Cardiac muscle cell (in vitro differentiated cells and primary cell): ENCODE measurements around the gene SLC26A2. TPM values are rescaled to one million over a fixed set of nuclear protein-coding genes. Genes with fewer than 3 reads are reported as not detected.
A peak's percentile ranks its signal among the peaks of the same experiment; 100 is the strongest.

Experiments used
- DNase-seq, 2 donors: peaks; one replicate each; pipeline versions ENCODE4 v3.0.0 to v3.0.0-alpha.2; 2010 to 2017; ENCODE audit warnings: low read depth in 1 of 2, low spot score in 1 of 2
- H3K27ac ChIP-seq: fragments of 200-600 bp; sonication (generic); 2 replicates; pipeline ENCODE4 v1.5.1; 2016
- H3K27me3 ChIP-seq: fragments of 200-600 bp; sonication (generic); 2 replicates; pipeline ENCODE4 v1.6.0; 2016; ENCODE audit warnings: control low read depth
- H3K36me3 ChIP-seq: fragments of 200-600 bp; sonication (generic); 2 replicates; pipeline ENCODE4 v1.5.1; 2016; ENCODE audit warnings: control low read depth
- H3K4me1 ChIP-seq: fragments of 200-600 bp; sonication (generic); 2 replicates; pipeline ENCODE4 v1.8.1; 2017; ENCODE audit warnings: low read depth, mild to moderate bottlenecking, mixed run types
- H3K4me3 ChIP-seq: fragments of 200-600 bp; sonication (generic); 2 replicates; pipeline ENCODE4 v1.5.1; 2016; ENCODE audit warnings: mild to moderate bottlenecking
- H3K9me3 ChIP-seq: fragments of 200-600 bp; sonication (generic); 2 replicates; pipeline ENCODE4 v1.5.1; 2017; ENCODE audit warnings: low read depth, mild to moderate bottlenecking, control low read depth
- polyA plus RNA-seq: library from polyadenylated mRNA; unstranded; fragments of >200 nt; fragmentation: Nextera tagmentation; extraction: Ambion mirVana; gene quantifications from 2 replicates; pipeline ENCODE4 v1.2.1, GENCODE V29; 2016
- total RNA-seq: library from RNA; depleted of rRNA; stranded (reverse); fragments of >200 nt; gene quantifications from 2 replicates; pipeline ENCODE4 v1.2.3, GENCODE V29; 2016
- TF ChIP-seq, protein P1 (sequence below): IDR thresholded peaks from 2 replicates; pipeline ENCODE4 v1.5.1; 2012; ENCODE audit warnings: low read depth, mild to moderate bottlenecking, low read length

Gene SLC26A2
- total and polyA plus RNA-seq, 2 experiments from 2014 or later, result 4.4 to 7.0 TPM

DNA sequence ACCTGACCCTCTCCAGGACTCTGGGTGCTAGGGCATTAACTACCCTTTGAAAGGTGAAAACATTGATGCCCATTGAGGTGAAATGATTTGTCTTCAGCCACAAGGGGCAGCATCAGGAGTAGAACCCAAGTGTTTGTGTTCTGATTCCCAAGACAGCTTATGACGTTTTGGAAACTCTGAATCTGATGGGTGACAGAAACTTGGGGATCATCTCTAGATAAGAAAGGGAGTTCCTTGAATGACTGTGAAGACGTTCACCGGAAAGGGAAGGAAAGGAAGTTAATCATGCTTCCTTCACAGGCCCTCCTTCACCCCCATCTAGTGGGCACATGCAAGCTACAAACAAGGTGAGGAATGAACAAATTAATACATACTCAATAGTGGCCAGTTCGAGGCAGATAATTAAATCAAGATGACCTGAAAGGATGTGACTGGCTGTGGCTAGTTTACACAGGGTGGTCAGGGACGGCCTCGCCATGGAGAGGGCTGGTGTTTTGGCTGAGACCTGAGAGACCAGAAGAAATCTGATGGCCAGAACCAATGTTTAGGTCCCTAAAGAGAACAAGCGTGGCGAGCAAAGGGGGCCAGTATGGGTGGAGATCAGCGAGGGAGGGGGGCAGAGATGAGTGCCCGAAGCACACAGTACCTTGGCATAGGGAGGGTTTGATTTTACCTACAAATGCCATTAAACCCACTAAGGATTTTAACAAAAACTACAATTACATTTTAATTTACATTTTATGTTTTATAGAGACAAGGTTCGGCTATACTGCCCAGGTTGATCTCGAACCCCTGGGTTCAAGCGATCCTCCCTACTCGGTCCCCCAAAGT lies 937 bp upstream of the SLC26A2 start:
- Histone ChIP-seq H3K36me3 (no peaks in the 10 kb centered on the region), H3K9me3 (no peaks in the 10 kb centered on the region), H3K27ac (peak overlapping the region; percentile 86), H3K4me3 (peak overlapping the region; percentile 28), H3K4me1 (no peaks in the 10 kb centered on the region), H3K27me3 (no peaks in the 10 kb centered on the region)
- DNase-seq, result peak; percentile 15 to 75
- TF ChIP-seq, protein P1, sequence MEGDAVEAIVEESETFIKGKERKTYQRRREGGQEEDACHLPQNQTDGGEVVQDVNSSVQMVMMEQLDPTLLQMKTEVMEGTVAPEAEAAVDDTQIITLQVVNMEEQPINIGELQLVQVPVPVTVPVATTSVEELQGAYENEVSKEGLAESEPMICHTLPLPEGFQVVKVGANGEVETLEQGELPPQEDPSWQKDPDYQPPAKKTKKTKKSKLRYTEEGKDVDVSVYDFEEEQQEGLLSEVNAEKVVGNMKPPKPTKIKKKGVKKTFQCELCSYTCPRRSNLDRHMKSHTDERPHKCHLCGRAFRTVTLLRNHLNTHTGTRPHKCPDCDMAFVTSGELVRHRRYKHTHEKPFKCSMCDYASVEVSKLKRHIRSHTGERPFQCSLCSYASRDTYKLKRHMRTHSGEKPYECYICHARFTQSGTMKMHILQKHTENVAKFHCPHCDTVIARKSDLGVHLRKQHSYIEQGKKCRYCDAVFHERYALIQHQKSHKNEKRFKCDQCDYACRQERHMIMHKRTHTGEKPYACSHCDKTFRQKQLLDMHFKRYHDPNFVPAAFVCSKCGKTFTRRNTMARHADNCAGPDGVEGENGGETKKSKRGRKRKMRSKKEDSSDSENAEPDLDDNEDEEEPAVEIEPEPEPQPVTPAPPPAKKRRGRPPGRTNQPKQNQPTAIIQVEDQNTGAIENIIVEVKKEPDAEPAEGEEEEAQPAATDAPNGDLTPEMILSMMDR, result peak; percentile 67

GRCh38 chr5:149961186-149961685 lies 678 bp downstream of the SLC26A2 start:
- no peaks in the 10 kb centered on the region for H3K36me3 ChIP-seq
- no peaks in the 10 kb centered on the region for H3K27me3 ChIP-seq
- no peak for DNase-seq
- H3K4me1 ChIP-seq, result no peaks in the 10 kb centered on the region
- no peaks in the 10 kb centered on the region for H3K9me3 ChIP-seq
- TF ChIP-seq, protein P1, result no peak
- H3K4me3 ChIP-seq, result peak overlapping the region; percentile 50
- no peak overlapping the region for H3K27ac ChIP-seq

DNA sequence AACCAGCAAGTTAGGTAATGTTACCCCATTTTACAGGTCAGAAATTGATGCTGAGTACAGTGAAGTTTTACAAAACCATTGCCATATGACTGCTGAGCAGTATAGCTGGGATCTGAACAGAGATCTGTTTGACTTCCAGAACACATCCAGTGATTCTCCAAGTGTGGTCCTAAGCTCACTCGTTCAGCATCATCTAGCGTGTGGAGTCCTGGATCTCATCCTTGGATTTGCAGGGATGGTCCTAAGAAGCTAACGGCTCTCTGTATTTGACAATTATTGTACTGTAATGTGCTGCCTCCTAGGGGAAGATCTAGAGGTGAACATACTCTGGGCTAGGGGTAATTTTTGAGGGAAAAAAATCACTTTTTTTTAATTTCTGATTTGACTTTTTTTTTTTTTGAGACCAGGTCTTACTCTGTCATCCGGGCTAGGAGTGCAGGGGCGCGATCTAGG lies 1.4 kb downstream of the SLC26A2 start:
- peak; percentile 34 to 80 for DNase-seq
- H3K4me3 ChIP-seq, result no peak overlapping the region

DNA sequence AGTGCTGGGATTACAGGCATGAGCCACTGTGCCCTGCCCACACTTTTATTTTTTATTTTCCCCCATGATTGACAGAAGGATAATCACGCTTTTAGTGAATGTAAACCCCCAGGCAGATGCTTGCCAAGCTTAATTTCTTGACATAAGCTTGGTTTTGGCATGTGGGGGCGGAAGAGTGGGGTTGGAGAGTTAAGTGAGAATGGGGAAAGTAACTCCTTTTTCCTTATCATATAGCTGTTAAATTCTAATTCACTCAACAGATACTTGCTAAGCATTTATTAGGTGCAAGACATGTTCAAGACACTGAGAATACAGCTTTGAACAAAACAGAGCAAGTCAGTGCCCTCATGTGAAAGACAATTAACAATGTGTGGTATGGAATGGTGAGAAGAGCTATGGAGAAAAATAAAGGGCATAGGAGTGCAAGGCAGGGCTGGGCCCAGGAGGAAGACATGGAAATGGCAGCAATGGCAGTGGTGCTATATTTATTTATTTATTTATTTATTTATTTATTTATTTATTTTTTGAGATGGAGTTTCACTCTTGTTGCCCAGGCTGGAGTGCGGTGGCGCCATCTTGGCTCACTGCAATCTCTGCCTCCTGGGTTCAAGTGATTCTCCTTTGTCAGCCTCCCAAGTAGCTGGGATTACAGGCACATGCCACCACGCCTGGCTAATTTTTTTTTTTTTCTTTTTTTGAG lies 2.2 kb downstream of the SLC26A2 start:
- DNase-seq, result no peak
- no peaks in the 10 kb centered on the region for H3K27me3 ChIP-seq
- H3K36me3 ChIP-seq, result no peaks in the 10 kb centered on the region
- TF ChIP-seq, protein P1, result no peak
- no peak overlapping the region for H3K4me3 ChIP-seq
- H3K9me3 ChIP-seq, result no peaks in the 10 kb centered on the region
- H3K27ac ChIP-seq, result no peak overlapping the region
- no peaks in the 10 kb centered on the region for H3K4me1 ChIP-seq

More for the DNA sequence above, 1.4 kb downstream of the SLC26A2 start:
- no peaks in the 10 kb centered on the region for H3K36me3 ChIP-seq
- H3K9me3 ChIP-seq, result no peaks in the 10 kb centered on the region
- H3K27ac ChIP-seq, result no peak overlapping the region
- TF ChIP-seq, protein P1, result peak; percentile 77
- no peaks in the 10 kb centered on the region for H3K4me1 ChIP-seq
- no peaks in the 10 kb centered on the region for H3K27me3 ChIP-seq

DNA sequence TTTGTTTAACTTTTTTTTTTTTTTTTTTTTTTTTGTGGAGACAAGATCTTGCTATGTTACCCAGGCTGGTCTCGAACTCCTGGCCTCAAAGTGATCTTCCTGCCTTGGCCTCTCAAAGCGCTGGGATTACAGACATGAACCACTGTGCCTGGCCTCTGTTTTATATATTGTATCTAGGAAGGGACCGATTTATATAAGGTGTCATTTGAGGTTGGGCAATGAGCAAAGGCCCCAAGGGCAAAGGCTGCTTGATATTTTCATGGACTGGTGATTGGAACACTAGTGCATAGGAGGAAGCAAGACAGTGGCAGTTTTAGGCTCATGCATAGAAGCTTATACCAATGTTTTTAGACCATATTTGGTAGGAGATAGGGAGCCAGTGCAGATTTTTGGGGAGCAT lies 3.2 kb downstream of the SLC26A2 start:
- no peak for DNase-seq
- Histone ChIP-seq H3K4me1 (no peaks in the 10 kb centered on the region), H3K27me3 (no peaks in the 10 kb centered on the region), H3K9me3 (no peaks in the 10 kb centered on the region), H3K27ac (no peak overlapping the region), H3K36me3 (no peaks in the 10 kb centered on the region), H3K4me3 (no peak overlapping the region)
- TF ChIP-seq, protein P1, result no peak
